ENCODE results near the gene ARRB1.

ARRB1 gene

DNA sequence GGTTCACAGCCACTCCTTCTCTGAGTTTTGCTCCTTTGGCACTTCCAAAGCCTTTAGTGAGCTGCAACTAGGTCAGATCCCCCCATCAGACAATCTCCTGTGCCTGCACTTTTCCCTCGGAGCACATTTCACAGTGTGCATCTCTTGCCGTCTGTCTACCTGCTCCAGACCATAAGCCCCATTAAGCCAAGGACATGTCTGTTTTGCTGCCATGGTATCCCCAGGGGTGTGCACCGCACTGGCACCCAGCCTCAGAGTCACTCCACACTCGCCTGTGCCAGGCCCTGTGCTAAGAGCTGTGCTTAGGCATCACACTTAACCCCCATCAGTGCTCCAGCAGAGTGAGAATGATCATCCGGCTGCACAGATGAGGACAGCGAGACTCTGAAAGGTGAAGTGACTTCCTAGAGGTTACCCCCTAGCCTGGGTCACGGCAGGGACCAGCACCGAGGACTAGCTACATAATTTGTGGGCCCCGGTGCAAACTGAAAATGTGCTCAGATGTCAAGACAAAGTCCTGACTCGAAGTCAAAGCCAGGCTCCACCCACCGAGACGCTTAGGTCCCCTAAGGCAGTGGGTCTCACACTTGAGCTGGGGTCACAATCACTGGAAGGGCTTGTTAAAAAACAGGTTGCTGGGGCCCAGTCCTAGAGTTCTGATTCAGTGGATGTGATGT lies 33.9 kb downstream of the ARRB1 start (continued):
- TF ChIP-seq ZNF26 (tag by site-specific recombination; IDR thresholded peaks at IDR 0.05) (no peak), RBAK (tag by site-specific recombination; IDR thresholded peaks at IDR 0.05) (no peak), MEIS1 (CRISPR knock-in tag; IDR thresholded peaks at IDR 0.05; ENCODE audit: borderline replicate concordance) (no peak), ZNF148 (tag by site-specific recombination; IDR thresholded peaks at IDR 0.05; ENCODE audit: borderline replicate concordance) (no peak)

GRCh38 chr11:75315439-75315805 lies 36.0 kb downstream of the ARRB1 start:
- ChIA-PET CTCF (no interaction called here), POLR2A (no interaction called here)
- Histone ChIP-seq H3K27ac (ENCODE audit: extremely low read depth, low read depth, low read length) (no peak overlapping the region), H3K36me3 (ENCODE audit: control insufficient read depth in 2 of 2, insufficient read depth in 1 of 2, low read length in 2 of 2) (no peaks in the 10 kb centered on the region), H3K4me1 (ENCODE audit: control insufficient read depth, insufficient read depth, low read length) (no peaks in the 10 kb centered on the region), H3K4me3 (ENCODE audit: low read depth, low read length) (no peak overlapping the region), H3K9me3 (ENCODE audit: control insufficient read depth, insufficient read depth, low read depth, low read length) (no peaks in the 10 kb centered on the region)
- TF ChIP-seq ZNF239 (tag by site-specific recombination; IDR thresholded peaks at IDR 0.05), result no peak
- no peak for TF ChIP-seq ZNF670 (tag by site-specific recombination; IDR thresholded peaks at IDR 0.05; ENCODE audit: low read depth)
- no peak for TF ChIP-seq ZNF404 (tag by site-specific recombination; IDR thresholded peaks at IDR 0.05)
- no peak for TF ChIP-seq ZNF133 (tag by site-specific recombination; IDR thresholded peaks at IDR 0.05)
- no peak for TF ChIP-seq BCL11B (tag by site-specific recombination; IDR thresholded peaks at IDR 0.05; ENCODE audit: low read depth)
- no peak for TF ChIP-seq ZNF366 (tag by site-specific recombination; conservative IDR thresholded peaks at IDR 0.05)
- no peak for TF ChIP-seq ZNF510 (tag by site-specific recombination; IDR thresholded peaks at IDR 0.05; ENCODE audit: insufficient replicate concordance)
- TF ChIP-seq ZNF76 (tag by site-specific recombination; IDR thresholded peaks at IDR 0.05; ENCODE audit: borderline replicate concordance, low read depth), result no peak
- no peak for TF ChIP-seq ZBTB11 (tag by site-specific recombination; conservative IDR thresholded peaks at IDR 0.05; ENCODE audit: low read depth)
- no peak for TF ChIP-seq ZBTB7A (tag by site-specific recombination; IDR thresholded peaks at IDR 0.05; ENCODE audit: low read depth)
- TF ChIP-seq, protein P1, sequence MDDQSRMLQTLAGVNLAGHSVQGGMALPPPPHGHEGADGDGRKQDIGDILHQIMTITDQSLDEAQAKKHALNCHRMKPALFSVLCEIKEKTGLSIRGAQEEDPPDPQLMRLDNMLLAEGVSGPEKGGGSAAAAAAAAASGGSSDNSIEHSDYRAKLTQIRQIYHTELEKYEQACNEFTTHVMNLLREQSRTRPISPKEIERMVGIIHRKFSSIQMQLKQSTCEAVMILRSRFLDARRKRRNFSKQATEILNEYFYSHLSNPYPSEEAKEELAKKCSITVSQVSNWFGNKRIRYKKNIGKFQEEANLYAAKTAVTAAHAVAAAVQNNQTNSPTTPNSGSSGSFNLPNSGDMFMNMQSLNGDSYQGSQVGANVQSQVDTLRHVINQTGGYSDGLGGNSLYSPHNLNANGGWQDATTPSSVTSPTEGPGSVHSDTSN (CRISPR knock-in tag; IDR thresholded peaks at IDR 0.05), result no peak
- no peak for TF ChIP-seq ZNF561 (tag by site-specific recombination; IDR thresholded peaks at IDR 0.05; ENCODE audit: borderline replicate concordance)
- TF ChIP-seq, protein P2, sequence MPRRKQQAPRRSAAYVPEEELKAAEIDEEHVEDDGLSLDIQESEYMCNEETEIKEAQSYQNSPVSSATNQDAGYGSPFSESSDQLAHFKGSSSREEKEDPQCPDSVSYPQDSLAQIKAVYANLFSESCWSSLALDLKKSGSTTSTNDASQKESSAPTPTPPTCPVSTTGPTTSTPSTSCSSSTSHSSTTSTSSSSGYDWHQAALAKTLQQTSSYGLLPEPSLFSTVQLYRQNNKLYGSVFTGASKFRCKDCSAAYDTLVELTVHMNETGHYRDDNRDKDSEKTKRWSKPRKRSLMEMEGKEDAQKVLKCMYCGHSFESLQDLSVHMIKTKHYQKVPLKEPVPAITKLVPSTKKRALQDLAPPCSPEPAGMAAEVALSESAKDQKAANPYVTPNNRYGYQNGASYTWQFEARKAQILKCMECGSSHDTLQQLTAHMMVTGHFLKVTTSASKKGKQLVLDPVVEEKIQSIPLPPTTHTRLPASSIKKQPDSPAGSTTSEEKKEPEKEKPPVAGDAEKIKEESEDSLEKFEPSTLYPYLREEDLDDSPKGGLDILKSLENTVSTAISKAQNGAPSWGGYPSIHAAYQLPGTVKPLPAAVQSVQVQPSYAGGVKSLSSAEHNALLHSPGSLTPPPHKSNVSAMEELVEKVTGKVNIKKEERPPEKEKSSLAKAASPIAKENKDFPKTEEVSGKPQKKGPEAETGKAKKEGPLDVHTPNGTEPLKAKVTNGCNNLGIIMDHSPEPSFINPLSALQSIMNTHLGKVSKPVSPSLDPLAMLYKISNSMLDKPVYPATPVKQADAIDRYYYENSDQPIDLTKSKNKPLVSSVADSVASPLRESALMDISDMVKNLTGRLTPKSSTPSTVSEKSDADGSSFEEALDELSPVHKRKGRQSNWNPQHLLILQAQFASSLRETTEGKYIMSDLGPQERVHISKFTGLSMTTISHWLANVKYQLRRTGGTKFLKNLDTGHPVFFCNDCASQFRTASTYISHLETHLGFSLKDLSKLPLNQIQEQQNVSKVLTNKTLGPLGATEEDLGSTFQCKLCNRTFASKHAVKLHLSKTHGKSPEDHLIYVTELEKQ (tag by site-specific recombination; IDR thresholded peaks at IDR 0.05; ENCODE audit: borderline replicate concordance), result no peak
- TF ChIP-seq ZNF280D (tag by site-specific recombination; IDR thresholded peaks at IDR 0.05), result no peak
- TF ChIP-seq ZNF211 (tag by site-specific recombination; IDR thresholded peaks at IDR 0.05; ENCODE audit: low read depth), result no peak
- TF ChIP-seq SCRT1 (tag by site-specific recombination; IDR thresholded peaks at IDR 0.05; ENCODE audit: borderline replicate concordance), result no peak
